Anterior cingulate cortex (tissue), 58 donors: ENCODE results near the gene OR51B2.
A peak's percentile ranks its signal among the peaks of the same experiment; 100 is the strongest.

ENCODE experiments used
- DNase-seq, 58 donors: peaks; one replicate each; lab custom pipeline; 2025; lab: John Stamatoyannopoulos, UW

Gene OR51B2

GRCh38 chr11:5284637-5285036 is 39.5 kb downstream of the OR51B2 start:
- no peak for DNase-seq

DNA sequence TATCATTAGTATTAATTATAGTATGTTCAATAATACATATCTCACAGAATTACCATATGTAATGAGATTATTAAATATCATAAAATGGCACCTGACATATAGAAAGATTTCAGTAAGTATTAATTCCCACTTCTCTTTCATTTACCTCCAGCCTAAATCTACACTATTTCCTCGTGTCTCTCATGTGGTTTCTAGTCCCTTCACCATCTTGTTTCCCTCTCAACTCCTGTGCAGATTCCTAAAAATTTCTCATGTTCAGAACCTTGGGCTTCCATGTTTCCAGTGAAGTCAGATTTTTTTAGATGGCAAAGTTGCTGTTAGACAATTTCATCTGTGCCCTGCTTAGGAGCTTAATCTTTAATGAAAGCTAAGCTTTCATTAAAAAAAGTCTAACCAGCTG is 40.2 kb downstream of the OR51B2 start:
- DNase-seq: no peak

DNA sequence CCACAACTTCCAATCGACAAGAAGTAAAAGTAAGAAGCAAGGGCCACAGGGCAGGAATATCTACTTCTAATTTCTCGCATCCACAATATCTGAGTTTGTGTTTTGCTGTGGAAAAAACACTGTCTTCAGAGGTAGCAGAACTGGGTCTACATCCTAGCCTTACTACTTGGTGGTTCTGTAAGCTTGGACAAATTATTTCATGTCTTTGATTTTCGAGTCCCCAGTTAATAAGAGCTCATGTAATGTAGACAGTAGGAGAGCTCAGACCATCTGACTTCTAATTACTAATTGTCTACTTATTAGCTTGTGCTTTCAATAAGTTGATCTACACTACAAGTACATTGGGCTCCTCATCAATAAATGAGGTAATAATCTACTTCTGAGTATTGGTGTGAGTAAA is 41.0 kb downstream of the OR51B2 start:
- DNase-seq: no peak

- no peak for DNase-seq
Observed at GRCh38 chr11:5282628-5283027, 41.5 kb downstream of the OR51B2 start.

GRCh38 chr11:5281596-5281995 is 42.5 kb downstream of the OR51B2 start:
- no peak for DNase-seq

DNA sequence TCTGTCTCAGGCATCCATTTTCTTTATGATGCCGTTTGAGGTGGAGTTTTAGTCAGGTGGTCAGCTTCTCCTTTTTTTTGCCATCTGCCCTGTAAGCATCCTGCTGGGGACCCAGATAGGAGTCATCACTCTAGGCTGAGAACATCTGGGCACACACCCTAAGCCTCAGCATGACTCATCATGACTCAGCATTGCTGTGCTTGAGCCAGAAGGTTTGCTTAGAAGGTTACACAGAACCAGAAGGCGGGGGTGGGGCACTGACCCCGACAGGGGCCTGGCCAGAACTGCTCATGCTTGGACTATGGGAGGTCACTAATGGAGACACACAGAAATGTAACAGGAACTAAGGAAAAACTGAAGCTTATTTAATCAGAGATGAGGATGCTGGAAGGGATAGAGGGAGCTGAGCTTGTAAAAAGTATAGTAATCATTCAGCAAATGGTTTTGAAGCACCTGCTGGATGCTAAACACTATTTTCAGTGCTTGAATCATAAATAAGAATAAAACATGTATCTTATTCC is 43.5 kb downstream of the OR51B2 start:
- DNase-seq: peak in 6 of 58 donors; percentile 1 to 53 (median 7)

- no peak for DNase-seq
Observed at GRCh38 chr11:5279471-5280090, 44.5 kb downstream of the OR51B2 start.

- DNase-seq: no peak
Observed at GRCh38 chr11:5277807-5278382, 46.2 kb downstream of the OR51B2 start.

- no peak for DNase-seq
Observed at GRCh38 chr11:5276697-5277096, 47.4 kb downstream of the OR51B2 start.

DNA sequence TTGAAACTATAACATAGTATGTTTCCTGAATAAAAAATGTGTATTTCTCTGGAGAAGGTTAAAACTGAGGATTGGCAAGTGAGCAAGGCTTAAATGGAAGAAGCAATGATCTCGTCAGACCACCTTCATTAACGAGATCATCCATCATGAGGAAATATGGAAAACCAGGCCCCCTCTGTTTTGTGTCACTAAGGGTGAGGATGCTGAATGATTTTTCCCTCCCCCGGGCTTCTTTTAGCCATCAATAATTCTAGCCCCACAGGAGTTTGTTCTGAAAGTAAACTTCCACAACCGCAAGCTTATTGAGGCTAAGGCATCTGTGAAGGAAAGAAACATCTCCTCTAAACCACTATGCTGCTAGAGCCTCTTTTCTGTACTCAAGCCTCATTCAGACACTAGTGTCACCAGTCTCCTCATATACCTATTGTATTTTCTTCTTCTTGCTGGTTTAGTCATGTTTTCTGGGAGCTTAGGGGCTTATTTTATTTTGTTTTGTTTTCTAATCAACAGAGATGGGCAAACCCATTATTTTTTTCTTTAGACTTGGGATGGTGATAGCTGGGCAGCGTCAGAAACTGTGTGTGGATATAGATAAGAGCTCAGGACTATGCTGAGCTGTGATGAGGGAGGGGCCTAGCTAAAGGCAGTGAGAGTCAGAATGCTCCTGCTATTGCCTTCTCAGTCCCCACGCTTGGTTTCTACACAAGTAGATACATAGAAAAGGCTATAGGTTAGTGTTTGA is 48.6 kb downstream of the OR51B2 start:
- DNase-seq: no peak

- DNase-seq: no peak
Observed at GRCh38 chr11:5274395-5274794, 49.7 kb downstream of the OR51B2 start.
